HEK293 (cell line): Measurements from ENCODE around the gene ALDH1B1.

ENCODE experiments used
- CTCF ChIA-PET: fragments of 350-600 bp; formaldehyde crosslinking; extraction: SDS; loops from one replicate; lab custom pipeline; 2021; ENCODE audit warnings: antibody characterized with exemption; lab: Yijun Ruan, JAX
- POLR2A ChIA-PET: fragments of 300-600 bp; formaldehyde crosslinking; extraction: SDS; loops from one replicate; lab custom pipeline; 2020; ENCODE audit warnings: antibody characterized with exemption, inconsistent platforms; lab: Yijun Ruan, JAX
- H3K27ac ChIP-seq: fragments of 200-500 bp; sonication (Bioruptor generic); 2 replicates; pipeline ENCODE4 v1.5.1; 2014; ENCODE audit warnings: low read depth, low read length, control low read depth, inconsistent platforms; ENCODE audit errors: extremely low read depth
- H3K36me3 ChIP-seq, 2 experiments: fragments of 200-500 bp in 1 of 2; sonication (Bioruptor generic) in 1 of 2; 1 replicate in 1 of 2; 2 replicates in 1 of 2; pipeline ENCODE4 v1.5.1; 2014 to 2017; ENCODE audit warnings: inconsistent platforms in 2 of 2, low read length in 2 of 2; ENCODE audit not compliant: control insufficient read depth in 2 of 2, insufficient read depth in 1 of 2
- H3K4me1 ChIP-seq: fragments of 200-500 bp; sonication (Bioruptor generic); 2 replicates; pipeline ENCODE4 v1.5.1; 2014; ENCODE audit warnings: mild to moderate bottlenecking, low read length, inconsistent platforms; ENCODE audit not compliant: control insufficient read depth, insufficient read depth
- H3K4me3 ChIP-seq: 2 replicates; pipeline ENCODE4 v1.5.1; 2011; ENCODE audit warnings: low read depth, mild to moderate bottlenecking, control low read depth, low read length, moderate library complexity
- H3K9me3 ChIP-seq: fragments of 200-500 bp; sonication (Bioruptor generic); 2 replicates; pipeline ENCODE4 v1.5.1; 2014; ENCODE audit warnings: low read depth, low read length, inconsistent platforms; ENCODE audit not compliant: control insufficient read depth, insufficient read depth
- REST ChIP-seq: fragments of 450-650 bp; formaldehyde crosslinking; IDR thresholded peaks from 2 replicates; pipeline ENCODE4 v1.5.1; 2016; ENCODE audit warnings: missing biosample characterization, missing genetic modification characterization
- ZBTB8A ChIP-seq: fragments of 450-650 bp; formaldehyde crosslinking; IDR thresholded peaks from 2 replicates; pipeline ENCODE4 v1.5.1; 2016; ENCODE audit warnings: missing biosample characterization, missing genetic modification characterization
- ZFP37 ChIP-seq: fragments of 450-650 bp; formaldehyde crosslinking; IDR thresholded peaks from 2 replicates; pipeline ENCODE4 v1.5.1; 2016; ENCODE audit warnings: missing biosample characterization, missing genetic modification characterization
- ZFP41 ChIP-seq: fragments of 450-650 bp; formaldehyde crosslinking; IDR thresholded peaks from 2 replicates; pipeline ENCODE4 v1.5.1; 2016; ENCODE audit warnings: missing biosample characterization, missing genetic modification characterization, borderline replicate concordance
- ZNF10 ChIP-seq: fragments of 450-650 bp; formaldehyde crosslinking; IDR thresholded peaks from 2 replicates; pipeline ENCODE4 v1.5.1; 2017; ENCODE audit warnings: missing biosample characterization, missing genetic modification characterization
- ZNF19 ChIP-seq: fragments of 450-650 bp; formaldehyde crosslinking; IDR thresholded peaks from 2 replicates; pipeline ENCODE4; 2016; ENCODE audit warnings: missing biosample characterization, missing genetic modification characterization, low read depth
- ZNF2 ChIP-seq: fragments of 450-650 bp; formaldehyde crosslinking; IDR thresholded peaks from 2 replicates; pipeline ENCODE4 v1.5.1; 2016; ENCODE audit warnings: missing biosample characterization, missing genetic modification characterization
- ZNF280C ChIP-seq: fragments of 450-650 bp; formaldehyde crosslinking; IDR thresholded peaks from 2 replicates; pipeline ENCODE4 v1.5.1; 2016; ENCODE audit warnings: missing biosample characterization, missing genetic modification characterization
- ZNF341 ChIP-seq: fragments of 450-650 bp; formaldehyde crosslinking; IDR thresholded peaks from 2 replicates; pipeline ENCODE4; 2016; ENCODE audit warnings: low read depth, missing biosample characterization, missing genetic modification characterization
- ZNF677 ChIP-seq: fragments of 450-650 bp; IDR thresholded peaks from 2 replicates; pipeline ENCODE4 v1.5.0; 2018; ENCODE audit warnings: missing biosample characterization, mild to moderate bottlenecking, missing genetic modification characterization, moderate library complexity
- TF ChIP-seq, protein P1 (sequence below): fragments of 450-650 bp; formaldehyde crosslinking; optimal IDR thresholded peaks from 2 replicates; pipeline ENCODE3; 2016; ENCODE audit warnings: missing biosample characterization, mild to moderate bottlenecking, missing genetic modification characterization
- TF ChIP-seq, protein P2 (sequence below): sonication (generic); formaldehyde crosslinking; IDR thresholded peaks from 2 replicates; pipeline ENCODE4 v1.8.1; 2022; ENCODE audit warnings: mild to moderate bottlenecking, moderate library complexity, missing genetic modification reagents

The ALDH1B1 gene

GRCh38 chr9:38423973-38424843 lies 31.7 kb downstream of the ALDH1B1 start, which contains the start of gene IGFBPL1:
TSS of gene IGFBPL1 (minus strand) at chr9:38424454. CDS start at chr9:38424424, 30 bp downstream.
- Histone ChIP-seq H3K36me3 (no peaks in the 10 kb centered on the region), H3K4me3 (peak within 1 kb of the TSS; percentile 34), H3K27ac (no peak within 1 kb of the TSS; the same call in 1 of the 2 replicates), H3K9me3 (no peaks in the 10 kb centered on the region), H3K4me1 (no peaks in the 10 kb centered on the region; the same call in 1 of the 2 replicates)
- TF ChIP-seq ZNF10 (tag by site-specific recombination) = no peak
- TF ChIP-seq ZNF2 (tag by site-specific recombination) = no peak
- TF ChIP-seq, protein P1, sequence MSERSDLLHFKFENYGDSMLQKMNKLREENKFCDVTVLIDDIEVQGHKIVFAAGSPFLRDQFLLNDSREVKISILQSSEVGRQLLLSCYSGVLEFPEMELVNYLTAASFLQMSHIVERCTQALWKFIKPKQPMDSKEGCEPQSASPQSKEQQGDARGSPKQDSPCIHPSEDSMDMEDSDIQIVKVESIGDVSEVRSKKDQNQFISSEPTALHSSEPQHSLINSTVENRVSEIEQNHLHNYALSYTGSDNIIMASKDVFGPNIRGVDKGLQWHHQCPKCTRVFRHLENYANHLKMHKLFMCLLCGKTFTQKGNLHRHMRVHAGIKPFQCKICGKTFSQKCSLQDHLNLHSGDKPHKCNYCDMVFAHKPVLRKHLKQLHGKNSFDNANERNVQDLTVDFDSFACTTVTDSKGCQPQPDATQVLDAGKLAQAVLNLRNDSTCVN (tag by site-specific recombination) = peak; percentile 15
- TF ChIP-seq ZFP37 (tag by site-specific recombination) = no peak
- TF ChIP-seq, protein P2, sequence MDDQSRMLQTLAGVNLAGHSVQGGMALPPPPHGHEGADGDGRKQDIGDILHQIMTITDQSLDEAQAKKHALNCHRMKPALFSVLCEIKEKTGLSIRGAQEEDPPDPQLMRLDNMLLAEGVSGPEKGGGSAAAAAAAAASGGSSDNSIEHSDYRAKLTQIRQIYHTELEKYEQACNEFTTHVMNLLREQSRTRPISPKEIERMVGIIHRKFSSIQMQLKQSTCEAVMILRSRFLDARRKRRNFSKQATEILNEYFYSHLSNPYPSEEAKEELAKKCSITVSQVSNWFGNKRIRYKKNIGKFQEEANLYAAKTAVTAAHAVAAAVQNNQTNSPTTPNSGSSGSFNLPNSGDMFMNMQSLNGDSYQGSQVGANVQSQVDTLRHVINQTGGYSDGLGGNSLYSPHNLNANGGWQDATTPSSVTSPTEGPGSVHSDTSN (CRISPR knock-in tag) = peak; percentile 48; the same call in 1 of the 2 replicates
- TF ChIP-seq ZBTB8A (tag by site-specific recombination) = peak; percentile 47; the same call in 1 of the 2 replicates
- no peak for TF ChIP-seq ZNF19 (tag by site-specific recombination)
- ChIA-PET CTCF (no interaction called here), POLR2A (no interaction called here)

DNA sequence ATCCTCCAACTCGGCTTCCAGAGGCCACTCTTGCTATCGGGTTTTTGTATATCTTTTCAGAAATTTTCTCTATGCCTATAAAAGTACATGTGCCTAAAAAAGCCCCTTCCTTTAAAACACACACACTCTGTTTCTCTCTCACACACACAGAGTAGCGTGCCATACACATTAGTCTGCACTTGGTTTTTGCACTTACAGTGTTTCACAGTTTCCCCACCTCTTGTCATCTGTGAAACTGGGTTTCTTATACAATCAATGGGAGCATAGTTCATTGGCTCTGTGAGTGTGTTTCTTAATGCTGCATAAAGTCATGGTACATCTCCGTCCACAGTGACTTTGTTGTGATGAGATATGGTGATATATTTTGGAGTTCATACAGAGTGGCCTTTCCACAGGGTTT lies 32.4 kb downstream of the ALDH1B1 start:
- ChIA-PET POLR2A (no interaction called here), CTCF (no interaction called here)
- Histone ChIP-seq H3K4me1 (no peaks in the 10 kb centered on the region; the same call in 1 of the 2 replicates), H3K9me3 (no peaks in the 10 kb centered on the region), H3K36me3 (no peaks in the 10 kb centered on the region), H3K4me3 (no peak overlapping the region), H3K27ac (no peak overlapping the region)
- TF ChIP-seq ZNF10 (tag by site-specific recombination) = no peak
- TF ChIP-seq ZNF341 (tag by site-specific recombination) = no peak
- no peak for TF ChIP-seq REST
- no peak for TF ChIP-seq ZNF677 (tag by site-specific recombination)
- TF ChIP-seq ZNF280C (tag by site-specific recombination) = no peak
- no peak for TF ChIP-seq ZFP41 (tag by site-specific recombination)
